RPMI7951 (cell line): ENCODE measurements around the gene LRRC36. TPM values are rescaled to one million over a fixed set of nuclear protein-coding genes. Genes with fewer than 3 reads are reported as not detected.
"Not testable (repeated sequence)": the region's sequence is repeated elsewhere in the genome, so short reads cannot be mapped to it uniquely, and the experiment has no call there.

Source experiments
- DNase-seq: peaks from one replicate; pipeline ENCODE4 v3.0.0-alpha.2; 2012; ENCODE audit warnings: low read depth
- total RNA-seq: library from RNA; depleted of rRNA; stranded (reverse); fragments of >200 nt; shearing (Covaris generic); gene quantifications from 2 replicates; pipeline ENCODE4 v1.2.3, GENCODE V29; 2014

The LRRC36 gene
- total RNA-seq, 1 experiment from 2014 or later: not detected

GRCh38 chr16:67345401-67345800, 18.8 kb downstream of the LRRC36 start:
- no peak for DNase-seq

GRCh38 chr16:67346341-67346740, 19.7 kb downstream of the LRRC36 start:
- no peak for DNase-seq

GRCh38 chr16:67349172-67349571, 22.6 kb downstream of the LRRC36 start:
- peak; percentile 35 for DNase-seq

- no peak for DNase-seq
Measured at GRCh38 chr16:67350324-67350723, 23.7 kb downstream of the LRRC36 start.

- not testable (repeated sequence) for DNase-seq
Measured at GRCh38 chr16:67352463-67352862, 25.8 kb downstream of the LRRC36 start.

- no peak for DNase-seq
Measured at GRCh38 chr16:67356396-67356795, 29.8 kb downstream of the LRRC36 start.

- no peak for DNase-seq
Measured at GRCh38 chr16:67357561-67357960, 30.9 kb downstream of the LRRC36 start.

- DNase-seq: not testable (repeated sequence)
Measured at GRCh38 chr16:67359540-67360269, 33.1 kb downstream of the LRRC36 start.

GRCh38 chr16:67361038-67361437, 34.4 kb downstream of the LRRC36 start:
- no peak for DNase-seq

- no peak for DNase-seq
Measured at GRCh38 chr16:67364600-67365235, 38.1 kb downstream of the LRRC36 start.

- DNase-seq: no peak
Measured at GRCh38 chr16:67370661-67371060, 44.0 kb downstream of the LRRC36 start.

- DNase-seq: no peak
Measured at GRCh38 chr16:67372664-67373063, 46.0 kb downstream of the LRRC36 start.

- not testable (repeated sequence) for DNase-seq
Measured at GRCh38 chr16:67376012-67376411, 49.4 kb downstream of the LRRC36 start.

- DNase-seq: no peak
Measured at GRCh38 chr16:67378642-67379041, 52.0 kb downstream of the LRRC36 start.

- no peak for DNase-seq
Measured at GRCh38 chr16:67383284-67383683, 56.7 kb downstream of the LRRC36 start.

GRCh38 chr16:67384778-67385510, 58.3 kb downstream of the LRRC36 start:
- no peak for DNase-seq

- DNase-seq: no peak
Measured at GRCh38 chr16:67386861-67387455, 60.3 kb downstream of the LRRC36 start.

- no peak for DNase-seq
Measured at GRCh38 chr16:67387479-67388079, 61.0 kb downstream of the LRRC36 start.

GRCh38 chr16:67388191-67388590, 61.6 kb downstream of the LRRC36 start:
- no peak for DNase-seq

- no peak for DNase-seq
Measured at GRCh38 chr16:67388591-67388990, 62.0 kb downstream of the LRRC36 start.

GRCh38 chr16:67389911-67390815, 63.5 kb downstream of the LRRC36 start:
- DNase-seq: no peak
